Tibial artery (tissue), 4 donors: Measurements from ENCODE around the gene CHAC1.

ENCODE experiments used
- DNase-seq, 2 donors: peaks; one replicate each; pipeline ENCODE4 v3.0.0-alpha.2; 2019
- H3K27ac ChIP-seq, 2 donors: fragments of 200-600 bp; sonication (generic) in 1 of 2; 1 replicate in 1 of 2; 2 replicates in 1 of 2; pipeline ENCODE4 v1.5.1; 2018 to 2019; ENCODE audit warnings: mild to moderate bottlenecking in 1 of 2
- H3K27me3 ChIP-seq, 2 donors: fragments of 200-600 bp; sonication (generic) in 1 of 2; one replicate each; pipeline versions ENCODE4 v1.5.1 to v1.6.0; 2016 to 2019
- H3K36me3 ChIP-seq, 3 donors: fragments of 200-600 bp; sonication (generic) in 2 of 3; one replicate each; pipeline ENCODE4 v1.5.1; 2016 to 2019; ENCODE audit warnings: mild to moderate bottlenecking in 2 of 3
- H3K4me1 ChIP-seq, 4 donors: fragments of 200-600 bp; sonication (generic) in 2 of 4; 1 replicate in 3 of 4; 2 replicates in 1 of 4; pipeline ENCODE4 v1.5.1; 2016 to 2019
- H3K4me3 ChIP-seq, 2 donors: fragments of 200-600 bp; sonication (generic) in 1 of 2; 1 replicate in 1 of 2; 2 replicates in 1 of 2; pipeline ENCODE4 v1.5.1; 2018 to 2019; ENCODE audit warnings: mild to moderate bottlenecking in 2 of 2
- H3K9me3 ChIP-seq, 3 donors: fragments of 200-600 bp; sonication (generic) in 1 of 3; one replicate each; pipeline ENCODE4 v1.5.1; 2016 to 2019
- intact Hi-C: fragments of 100-400 bp; cut with DNase I; formaldehyde crosslinking; loops from one replicate; pipeline ENCODE4 v1.15.0; 2023; ENCODE audit warnings: low total_unique reads
- TF ChIP-seq, protein P1 (sequence below), 2 experiments: fragments of 200-600 bp in 1 of 2; fragments of 450-650 bp in 1 of 2; IDR thresholded peaks; one replicate each; pipeline ENCODE4 v1.5.1; 2017 to 2019; ENCODE audit warnings: antibody characterized with exemption in 2 of 2, mild to moderate bottlenecking in 1 of 2, moderate library complexity in 1 of 2

CHAC1 gene

DNA sequence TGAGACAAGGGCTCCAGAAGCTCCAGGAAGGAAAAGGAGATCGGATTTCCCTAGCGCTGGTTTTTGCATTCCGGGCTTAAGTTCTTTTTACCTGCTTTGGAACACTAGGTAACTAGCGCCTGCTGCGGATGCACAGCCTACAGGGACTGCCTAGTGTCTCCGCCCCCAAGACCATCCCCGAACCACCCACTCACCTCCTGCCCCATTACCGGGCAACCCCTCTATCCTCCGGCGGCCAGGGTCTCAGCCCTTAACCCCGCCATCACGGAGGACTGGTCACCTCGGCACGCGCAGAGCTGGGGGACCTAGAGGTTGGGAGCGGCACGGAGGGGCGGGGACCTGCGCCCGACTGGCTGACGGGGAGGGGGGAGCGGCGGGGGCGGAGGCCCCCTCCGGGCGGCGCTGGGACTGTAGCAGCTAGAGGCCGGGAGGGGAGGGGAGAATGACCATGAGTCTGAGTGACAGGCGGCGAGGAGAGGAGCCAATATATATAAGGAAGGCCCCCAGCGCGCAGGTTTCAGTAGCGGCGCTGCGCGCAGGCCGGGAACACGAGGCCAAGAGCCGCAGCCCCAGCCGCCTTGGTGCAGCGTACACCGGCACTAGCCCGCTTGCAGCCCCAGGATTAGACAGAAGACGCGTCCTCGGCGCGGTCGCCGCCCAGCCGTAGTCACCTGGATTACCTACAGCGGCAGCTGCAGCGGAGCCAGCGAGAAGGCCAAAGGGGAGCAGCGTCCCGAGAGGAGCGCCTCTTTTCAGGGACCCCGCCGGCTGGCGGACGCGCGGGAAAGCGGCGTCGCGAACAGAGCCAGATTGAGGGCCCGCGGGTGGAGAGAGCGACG is 24.2 kb upstream of the CHAC1 start, which contains the start of gene DLL4:
DLL4 (plus strand) TSS at position 520 of the 839 bp plus-strand sequence. CDS start 329 bp downstream, outside the sequence.
- intact Hi-C loops, result no loop called here
- Histone ChIP-seq H3K27me3 (peaks cover 0 to 73% of the 10 kb centered on the region in 2 donors), H3K36me3 (no peaks in the 10 kb centered on the region), H3K4me1 (peaks cover 0 to 58% (median 54%) of the 10 kb centered on the region in 4 donors), H3K27ac (no peak within 1 kb of the TSS), H3K9me3 (no peaks in the 10 kb centered on the region), H3K4me3 (peak within 1 kb of the TSS; percentile 50 to 66)
- TF ChIP-seq, protein P1, sequence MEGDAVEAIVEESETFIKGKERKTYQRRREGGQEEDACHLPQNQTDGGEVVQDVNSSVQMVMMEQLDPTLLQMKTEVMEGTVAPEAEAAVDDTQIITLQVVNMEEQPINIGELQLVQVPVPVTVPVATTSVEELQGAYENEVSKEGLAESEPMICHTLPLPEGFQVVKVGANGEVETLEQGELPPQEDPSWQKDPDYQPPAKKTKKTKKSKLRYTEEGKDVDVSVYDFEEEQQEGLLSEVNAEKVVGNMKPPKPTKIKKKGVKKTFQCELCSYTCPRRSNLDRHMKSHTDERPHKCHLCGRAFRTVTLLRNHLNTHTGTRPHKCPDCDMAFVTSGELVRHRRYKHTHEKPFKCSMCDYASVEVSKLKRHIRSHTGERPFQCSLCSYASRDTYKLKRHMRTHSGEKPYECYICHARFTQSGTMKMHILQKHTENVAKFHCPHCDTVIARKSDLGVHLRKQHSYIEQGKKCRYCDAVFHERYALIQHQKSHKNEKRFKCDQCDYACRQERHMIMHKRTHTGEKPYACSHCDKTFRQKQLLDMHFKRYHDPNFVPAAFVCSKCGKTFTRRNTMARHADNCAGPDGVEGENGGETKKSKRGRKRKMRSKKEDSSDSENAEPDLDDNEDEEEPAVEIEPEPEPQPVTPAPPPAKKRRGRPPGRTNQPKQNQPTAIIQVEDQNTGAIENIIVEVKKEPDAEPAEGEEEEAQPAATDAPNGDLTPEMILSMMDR (IDR thresholded peaks at IDR 0.05), result no peak
- peak in 1 of 2 donors; percentile 55 for DNase-seq

DNA sequence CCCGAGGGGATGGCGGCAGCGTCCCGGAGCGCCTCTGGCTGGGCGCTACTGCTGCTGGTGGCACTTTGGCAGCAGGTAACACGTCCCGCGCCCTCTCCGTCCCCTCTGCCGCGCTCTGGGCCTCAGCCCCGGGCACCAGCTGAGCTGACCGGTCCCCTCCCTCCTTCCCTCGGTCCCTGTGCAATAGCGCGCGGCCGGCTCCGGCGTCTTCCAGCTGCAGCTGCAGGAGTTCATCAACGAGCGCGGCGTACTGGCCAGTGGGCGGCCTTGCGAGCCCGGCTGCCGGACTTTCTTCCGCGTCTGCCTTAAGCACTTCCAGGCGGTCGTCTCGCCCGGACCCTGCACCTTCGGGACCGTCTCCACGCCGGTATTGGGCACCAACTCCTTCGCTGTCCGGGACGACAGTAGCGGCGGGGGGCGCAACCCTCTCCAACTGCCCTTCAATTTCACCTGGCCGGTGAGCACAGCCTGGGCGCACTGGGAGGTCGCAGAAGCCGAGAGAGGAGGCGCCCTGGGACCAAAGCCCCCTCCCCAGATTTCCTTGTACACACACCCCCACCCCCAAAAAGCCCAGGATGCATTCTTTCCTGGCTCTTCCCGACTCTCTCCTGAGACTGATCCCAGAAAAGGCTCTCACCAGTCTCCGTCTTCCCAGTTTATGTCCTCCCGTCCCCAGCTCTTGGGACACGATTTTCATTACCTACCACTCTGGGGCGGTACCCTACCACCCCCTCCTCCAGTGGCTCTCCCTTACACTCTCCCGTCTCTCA is 23.4 kb upstream of the CHAC1 start:
- peak in 1 of 2 donors; percentile 43 for DNase-seq
- intact Hi-C loops, result no loop called here
- no peaks in the 10 kb centered on the region for H3K9me3 ChIP-seq
- no peaks in the 10 kb centered on the region for H3K36me3 ChIP-seq
- no peak overlapping the region for H3K27ac ChIP-seq
- H3K27me3 ChIP-seq, result peaks cover 0 to 73% of the 10 kb centered on the region in 2 donors
- H3K4me3 ChIP-seq, result peak overlapping the region; percentile 50 to 66
- peaks cover 0 to 58% (median 54%) of the 10 kb centered on the region in 4 donors for H3K4me1 ChIP-seq
- TF ChIP-seq, protein P1 (IDR thresholded peaks at IDR 0.05), result no peak

DNA sequence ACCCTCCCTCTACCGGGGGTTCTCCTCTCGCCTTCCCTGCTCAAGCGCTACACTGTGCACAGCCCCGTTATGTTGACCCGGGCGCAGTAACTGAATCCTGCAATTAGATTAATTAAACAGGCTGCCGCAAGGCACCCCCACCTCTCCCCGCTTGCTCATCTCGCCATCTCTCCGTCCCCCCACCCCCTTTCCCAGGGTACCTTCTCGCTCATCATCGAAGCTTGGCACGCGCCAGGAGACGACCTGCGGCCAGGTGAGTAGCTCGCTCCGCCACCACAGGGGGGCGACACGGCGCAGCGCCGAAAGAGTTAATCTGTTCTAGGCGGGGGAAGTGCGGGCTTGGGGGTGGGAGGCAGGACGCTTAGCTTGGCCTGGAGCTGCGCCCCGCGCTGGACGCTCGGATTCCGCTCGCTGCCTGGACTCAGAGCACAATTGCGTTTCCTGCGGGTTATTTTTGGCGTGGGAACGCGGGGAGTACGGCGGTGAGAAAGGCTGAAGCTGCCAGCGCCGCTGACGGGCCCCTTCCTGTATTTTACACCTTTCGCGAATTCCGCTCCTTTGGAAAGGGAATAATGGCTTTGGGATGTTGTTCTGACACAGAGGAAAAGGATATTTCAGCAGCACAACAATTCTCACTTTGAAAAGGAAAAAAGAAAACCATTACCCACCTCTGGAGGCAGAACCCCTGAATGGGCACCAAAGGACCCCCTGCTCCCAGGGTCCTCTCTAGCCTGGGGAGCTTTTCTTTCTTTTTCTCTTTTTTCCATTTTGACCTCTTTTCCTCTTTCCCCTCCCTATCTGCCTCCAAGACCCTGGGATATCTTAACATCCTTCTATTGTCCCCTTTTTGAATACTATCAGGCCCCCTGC is 22.6 kb upstream of the CHAC1 start:
- TF ChIP-seq, protein P1 (IDR thresholded peaks at IDR 0.05), result peak; percentile 14 to 34
- intact Hi-C loops, result no loop called here
- no peak overlapping the region for H3K27ac ChIP-seq
- peaks cover 0 to 58% (median 53%) of the 10 kb centered on the region in 4 donors for H3K4me1 ChIP-seq
- no peak for DNase-seq
- H3K36me3 ChIP-seq, result no peaks in the 10 kb centered on the region
- no peaks in the 10 kb centered on the region for H3K9me3 ChIP-seq
- peak overlapping the region; percentile 50 to 66 for H3K4me3 ChIP-seq
- H3K27me3 ChIP-seq, result peaks cover 0 to 72% of the 10 kb centered on the region in 2 donors

DNA sequence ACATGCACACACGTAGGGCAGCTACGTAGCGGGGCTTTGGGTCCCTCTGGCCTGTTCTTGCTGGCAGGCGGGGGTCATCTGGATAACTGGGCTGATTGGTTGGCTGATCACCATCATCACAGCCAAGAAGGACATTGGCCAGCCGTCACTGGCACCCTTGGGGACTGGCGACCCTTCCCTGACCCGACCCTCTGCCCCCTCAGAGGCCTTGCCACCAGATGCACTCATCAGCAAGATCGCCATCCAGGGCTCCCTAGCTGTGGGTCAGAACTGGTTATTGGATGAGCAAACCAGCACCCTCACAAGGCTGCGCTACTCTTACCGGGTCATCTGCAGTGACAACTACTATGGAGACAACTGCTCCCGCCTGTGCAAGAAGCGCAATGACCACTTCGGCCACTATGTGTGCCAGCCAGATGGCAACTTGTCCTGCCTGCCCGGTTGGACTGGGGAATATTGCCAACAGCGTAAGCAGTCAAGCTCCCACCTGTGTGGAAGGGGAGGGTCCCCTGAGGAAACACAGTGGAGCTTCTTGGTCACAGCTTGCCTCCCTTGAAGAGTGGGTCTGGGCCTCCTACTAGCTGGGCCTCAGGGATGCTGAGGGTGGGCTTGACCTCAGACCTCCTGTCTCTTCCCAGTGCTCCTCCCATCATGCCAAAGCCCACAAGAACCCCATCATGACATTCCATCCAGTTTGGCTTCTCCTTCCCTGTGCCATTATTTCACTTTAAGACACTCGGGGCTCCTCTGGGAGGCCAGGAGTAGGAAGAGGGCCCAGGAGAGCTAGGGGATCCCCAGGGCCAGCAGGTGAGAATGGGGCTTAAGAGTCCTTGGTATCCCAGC is 21.8 kb upstream of the CHAC1 start:
- Histone ChIP-seq H3K27ac (no peak overlapping the region), H3K27me3 (peaks cover 0 to 64% of the 10 kb centered on the region in 2 donors), H3K4me3 (peak overlapping the region; percentile 50 to 66), H3K36me3 (no peaks in the 10 kb centered on the region), H3K9me3 (no peaks in the 10 kb centered on the region), H3K4me1 (peaks cover 0 to 49% (median 45%) of the 10 kb centered on the region in 4 donors)
- DNase-seq, result no peak
- intact Hi-C loops, result no loop called here
- TF ChIP-seq, protein P1 (IDR thresholded peaks at IDR 0.05), result no peak
